Inferior parietal cortex (tissue), 1 donor: ENCODE data around the gene SMARCC1.

ENCODE experiments used
- DNase-seq: peaks from one replicate; pipeline ENCODE4 v3.0.0-alpha.2; 2016; ENCODE audit errors: extremely low spot score

SMARCC1 gene

DNA sequence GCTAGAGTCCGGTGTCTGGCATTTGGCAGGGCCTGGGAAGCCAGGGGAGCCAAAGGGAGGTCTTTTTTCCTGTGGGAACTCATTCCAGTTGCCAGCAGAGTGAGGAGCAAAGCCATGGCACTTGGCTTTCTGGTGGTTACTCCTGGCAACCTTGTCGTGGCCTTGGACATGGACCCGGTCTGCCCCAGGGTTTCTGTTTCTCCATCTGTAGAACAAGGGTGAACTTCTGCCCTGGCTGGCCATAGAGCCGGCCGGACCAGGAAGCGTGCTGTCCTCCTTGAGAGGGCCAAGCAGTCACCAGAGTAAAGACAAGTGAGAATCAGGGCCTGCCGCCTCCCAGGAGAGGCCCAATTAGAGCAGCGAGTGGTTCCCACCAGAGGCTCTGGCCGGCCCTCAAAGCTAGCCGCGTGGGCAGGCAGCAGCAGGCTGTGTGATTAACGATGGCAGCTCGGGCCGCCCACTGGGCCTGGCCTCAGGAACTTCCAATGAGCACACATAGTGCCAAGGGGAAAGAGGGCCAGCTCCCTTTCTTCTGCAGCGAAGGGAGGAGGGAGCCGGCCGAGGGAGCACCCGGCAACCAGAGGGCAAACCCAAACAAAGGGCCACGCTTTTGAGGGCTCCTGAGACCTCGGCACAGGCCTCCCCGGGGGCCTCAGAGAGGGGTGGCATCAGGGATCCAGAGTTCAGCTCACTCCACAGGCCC lies 239.1 kb downstream of the SMARCC1 start:
- DNase-seq = peak; percentile 16

DNA sequence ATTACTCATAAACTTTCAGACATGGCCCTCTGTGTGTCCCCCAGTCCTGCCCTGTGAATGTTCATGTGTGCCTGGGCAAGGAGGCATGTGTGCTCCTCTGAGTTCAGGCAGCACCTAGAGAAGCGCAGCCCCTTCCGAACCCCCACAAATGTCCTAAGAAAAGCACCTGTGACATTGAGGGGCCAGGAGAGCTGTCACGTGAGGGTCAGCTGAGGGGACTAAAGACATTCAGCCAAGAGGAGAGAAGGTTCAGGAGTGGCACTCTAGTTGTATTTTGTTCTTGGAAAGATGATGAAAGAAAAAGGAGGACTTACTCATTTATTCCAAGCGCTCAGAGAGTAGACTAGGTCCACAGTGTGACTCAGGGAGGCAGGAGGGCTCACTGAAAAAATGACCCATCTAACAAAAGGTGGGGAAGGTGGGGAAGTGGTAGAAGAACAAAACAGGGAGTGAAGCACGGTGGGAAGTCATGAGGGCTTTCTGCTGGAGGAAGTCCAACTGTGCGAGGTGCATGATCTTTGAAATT lies 240.0 kb downstream of the SMARCC1 start:
- DNase-seq = no peak

DNA sequence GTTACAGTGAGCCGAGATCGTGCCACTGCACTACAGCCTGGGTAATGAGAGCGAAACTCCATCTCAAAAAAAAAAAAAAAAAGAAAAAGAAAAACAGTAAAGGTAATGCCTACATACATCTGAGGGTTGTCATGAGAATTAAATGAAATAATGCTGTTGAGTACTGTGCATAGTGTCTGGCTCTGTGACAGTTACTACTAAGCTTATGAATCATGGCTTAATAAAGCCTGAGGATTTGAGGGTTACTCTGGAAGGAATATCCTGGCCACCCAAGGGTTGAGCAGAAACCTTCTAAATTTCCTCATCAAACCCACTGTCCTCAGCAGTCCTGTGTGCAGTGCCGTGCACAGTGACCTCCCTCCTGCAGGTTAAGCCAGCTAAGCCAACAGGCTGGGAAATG lies 241.4 kb downstream of the SMARCC1 start:
- DNase-seq = no peak

DNA sequence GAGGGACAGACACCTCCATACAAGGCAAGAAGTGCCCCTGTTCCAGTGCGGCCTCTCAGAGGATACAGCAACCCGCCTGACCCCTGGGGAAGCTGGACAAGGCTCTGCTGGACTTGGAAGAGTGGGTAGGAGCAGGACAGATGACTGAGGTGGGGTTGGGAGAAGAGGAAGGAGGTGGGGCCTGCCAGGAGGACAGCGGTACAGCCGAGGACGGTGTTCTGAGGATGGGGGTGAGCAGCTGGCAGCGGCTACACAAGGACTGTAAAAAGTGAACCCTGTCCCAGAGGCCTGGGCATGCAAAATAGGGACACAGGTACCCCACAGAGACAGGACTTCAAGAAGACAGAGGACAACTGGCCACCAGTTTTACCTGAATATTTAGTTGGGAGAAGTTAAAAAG lies 244.7 kb downstream of the SMARCC1 start:
- DNase-seq = no peak

DNA sequence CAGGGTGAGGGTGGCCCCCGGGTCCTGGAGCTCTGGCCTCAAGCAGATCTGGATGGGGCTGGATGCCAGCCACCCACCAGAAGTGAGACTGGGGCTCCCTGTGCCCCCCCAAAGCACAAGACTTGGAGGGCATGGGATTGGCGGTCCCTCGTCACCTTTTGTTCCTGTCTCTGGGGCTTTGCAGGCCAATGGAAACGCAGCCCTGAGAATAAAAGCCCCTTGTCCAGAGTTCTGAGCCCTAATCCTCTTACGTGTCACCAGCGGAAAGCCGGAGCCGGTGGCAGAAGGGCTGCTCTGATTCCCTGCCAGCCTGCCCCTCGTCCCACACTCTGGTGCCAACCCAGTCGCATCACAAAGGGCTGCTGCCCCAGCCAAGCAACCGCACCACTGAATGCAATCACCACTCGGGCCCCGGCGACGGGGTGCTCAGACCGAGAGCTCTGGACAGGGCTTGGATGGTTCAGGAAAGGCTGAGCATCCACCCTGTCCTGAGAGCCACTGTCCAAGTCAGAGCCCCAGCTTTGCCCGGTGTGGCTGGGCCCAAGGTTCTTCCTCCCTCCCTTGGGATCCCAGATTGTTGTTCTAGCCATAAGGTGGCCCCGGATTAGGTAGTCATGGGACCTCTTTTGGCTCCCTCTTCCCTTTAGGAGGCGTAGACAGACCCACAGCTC lies 245.3 kb downstream of the SMARCC1 start:
- no peak for DNase-seq
